Stimulated activated naive CD4-positive, alpha-beta T cell treated with Interleukin-2 at 50 U/mL for 16 hours (primary cell): ENCODE results near the gene PDE8B.

Experiments used
- DNase-seq: peaks from one replicate; lab custom pipeline; 2025; lab: John Stamatoyannopoulos, UW

Gene PDE8B

GRCh38 chr5:77409870-77410621 lies 199.6 kb downstream of the PDE8B start:
- DNase-seq: no peak

- DNase-seq: no peak
Observed at GRCh38 chr5:77413049-77413448, 202.6 kb downstream of the PDE8B start.

- DNase-seq: no peak
Observed at GRCh38 chr5:77418162-77418561, 207.7 kb downstream of the PDE8B start.

GRCh38 chr5:77418601-77419581 lies 208.4 kb downstream of the PDE8B start:
- no peak for DNase-seq

- no peak for DNase-seq
Observed at GRCh38 chr5:77419644-77420582, 209.4 kb downstream of the PDE8B start.

- DNase-seq: no peak
Observed at GRCh38 chr5:77420940-77421339, 210.5 kb downstream of the PDE8B start.

GRCh38 chr5:77423022-77423750 lies 212.7 kb downstream of the PDE8B start:
- no peak for DNase-seq

GRCh38 chr5:77424921-77425320 lies 214.4 kb downstream of the PDE8B start:
- no peak for DNase-seq

- DNase-seq: no peak
Observed at GRCh38 chr5:77425420-77425819, 214.9 kb downstream of the PDE8B start.

GRCh38 chr5:77425998-77426659 lies 215.6 kb downstream of the PDE8B start:
- no peak for DNase-seq

- DNase-seq: no peak
Observed at GRCh38 chr5:77426670-77427069, 216.2 kb downstream of the PDE8B start.

GRCh38 chr5:77427998-77428397 lies 217.5 kb downstream of the PDE8B start:
- no peak for DNase-seq

- DNase-seq: no peak
Observed at GRCh38 chr5:77428526-77428925, 218.0 kb downstream of the PDE8B start.

- DNase-seq: no peak
Observed at GRCh38 chr5:77430726-77431125, 220.2 kb downstream of the PDE8B start.

GRCh38 chr5:77431286-77431685 lies 220.8 kb downstream of the PDE8B start:
- DNase-seq: no peak

GRCh38 chr5:77431719-77432118 lies 221.2 kb downstream of the PDE8B start:
- DNase-seq: no peak

GRCh38 chr5:77437194-77437593 lies 226.7 kb downstream of the PDE8B start:
- no peak for DNase-seq

- no peak for DNase-seq
Observed at GRCh38 chr5:77438071-77438470, 227.6 kb downstream of the PDE8B start.

- no peak for DNase-seq
Observed at GRCh38 chr5:77443670-77444069, 233.2 kb downstream of the PDE8B start.

- no peak for DNase-seq
Observed at GRCh38 chr5:77444356-77444755, 233.9 kb downstream of the PDE8B start.

GRCh38 chr5:77448831-77449230 lies 238.4 kb downstream of the PDE8B start:
- no peak for DNase-seq
